ENCODE results near the gene FAM83E.

Gene FAM83E

GRCh38 chr19:48638831-48639381 lies 24.0 kb upstream of the FAM83E start:
- H3K4me3 Mint-ChIP-seq, result peak overlapping the region; percentile 84 to 86 (median 86)
- H3K27ac Mint-ChIP-seq, result peak overlapping the region; percentile 95 to 97 (median 97)
- H3K27me3 Mint-ChIP-seq (ENCODE audit: low read depth), result no peaks in the 10 kb centered on the region
- H3K4me1 Mint-ChIP-seq, result peaks cover 28% of the 10 kb centered on the region
- no peak for TF ChIP-seq CTCF (IDR thresholded peaks at IDR 0.05; ENCODE audit: unreplicated experiment in 3 of 3)
- peaks cover 5% of the 10 kb centered on the region for H3K36me3 Mint-ChIP-seq (ENCODE audit: low read depth)
- H3K9me3 Mint-ChIP-seq, result no peaks in the 10 kb centered on the region

GRCh38 chr19:48637948-48638830 lies 23.3 kb upstream of the FAM83E start:
- Mint-ChIP-seq H3K4me1 (peaks cover 28% of the 10 kb centered on the region), H3K27ac (peak overlapping the region; percentile 95 to 97 (median 97)), H3K4me3 (peak overlapping the region; percentile 84 to 86 (median 86)), H3K27me3 (ENCODE audit: low read depth) (no peaks in the 10 kb centered on the region), H3K9me3 (no peaks in the 10 kb centered on the region), H3K36me3 (ENCODE audit: low read depth) (peaks cover 5% of the 10 kb centered on the region)
- TF ChIP-seq CTCF (IDR thresholded peaks at IDR 0.05; ENCODE audit: unreplicated experiment in 3 of 3), result peak in 1 of 3 experiments; percentile 26

- H3K9me3 Mint-ChIP-seq, result no peaks in the 10 kb centered on the region
- H3K36me3 Mint-ChIP-seq (ENCODE audit: low read depth), result peaks cover 5% of the 10 kb centered on the region
- no peak for TF ChIP-seq CTCF (IDR thresholded peaks at IDR 0.05; ENCODE audit: unreplicated experiment in 3 of 3)
- H3K4me3 Mint-ChIP-seq, result peak overlapping the region; percentile 84 to 86 (median 86)
- H3K27me3 Mint-ChIP-seq (ENCODE audit: low read depth), result no peaks in the 10 kb centered on the region
- H3K4me1 Mint-ChIP-seq, result peaks cover 29% of the 10 kb centered on the region
- peak overlapping the region; percentile 95 to 97 (median 97) for H3K27ac Mint-ChIP-seq
Observed at GRCh38 chr19:48637449-48637947, 22.6 kb upstream of the FAM83E start.

- H3K4me3 Mint-ChIP-seq, result peak within 1 kb of the TSS; percentile 86 to 97 (median 86)
- H3K36me3 Mint-ChIP-seq (ENCODE audit: low read depth), result peaks cover 5% of the 10 kb centered on the region
- H3K9me3 Mint-ChIP-seq, result no peaks in the 10 kb centered on the region
Observed at GRCh38 chr19:48636859-48637448, 22.1 kb upstream of the FAM83E start, which contains the start of gene DBP. TSS of gene DBP (minus strand) at chr19:48637379. CDS start at chr19:48636994, 385 bp downstream.

More at GRCh38 chr19:48636859-48637448, 22.1 kb upstream of the FAM83E start, which contains the start of gene DBP:
- H3K27me3 Mint-ChIP-seq (ENCODE audit: low read depth), result no peaks in the 10 kb centered on the region
- H3K4me1 Mint-ChIP-seq, result peaks cover 29% of the 10 kb centered on the region
- H3K27ac Mint-ChIP-seq, result peak within 1 kb of the TSS; percentile 95 to 97 (median 97)
- TF ChIP-seq CTCF (IDR thresholded peaks at IDR 0.05; ENCODE audit: unreplicated experiment in 3 of 3), result peak in 1 of 3 experiments; percentile 24

All from nephron (organoid).